ENCODE results near the gene MT1E. TPM values are rescaled to one million over a fixed set of nuclear protein-coding genes. Genes with fewer than 3 reads are reported as not detected.

Gene MT1E
- total and polyA plus RNA-seq, 4 experiments from 2014 or later: 6.8 to 16.0 TPM; not detected in 2

- Histone ChIP-seq H3K9me3 (ENCODE audit: control insufficient read depth in 1 of 2, low read length in 2 of 2) (no peaks in the 10 kb centered on the region), H3K27me3 (ENCODE audit: insufficient read depth, low read length) (no peaks in the 10 kb centered on the region), H3K4me1 (ENCODE audit: insufficient read depth, low read length) (no peaks in the 10 kb centered on the region), H3K27ac (ENCODE audit: low read depth, low read length) (no peak overlapping the region), H3K4me3 (ENCODE audit: low read length in 2 of 2) (no peak overlapping the region), H3K36me3 (ENCODE audit: insufficient read depth, low read length) (no peaks in the 10 kb centered on the region)
- H3K9me3 Mint-ChIP-seq: no peaks in the 10 kb centered on the region
- H3K36me3 Mint-ChIP-seq: no peaks in the 10 kb centered on the region
- H3K27me3 Mint-ChIP-seq: peaks cover 6 to 12% of the 10 kb centered on the region in 2 donors
- CTCF ChIA-PET (ENCODE audit: partially characterized antibody): interaction anchor here (0.6 to 4.3 kb wide), 15 partner anchors 8 to 375 kb away, joined by 3 to 22 read pairs (median 5); no protein-coding TSS in a partner anchor
- peak overlapping the region in 3 of 7 donors; percentile 37 to 80 (median 66) for H3K27ac Mint-ChIP-seq
- peaks cover 0 to 7% (median 6%) of the 10 kb centered on the region in 4 donors for H3K4me1 Mint-ChIP-seq
- intact Hi-C loops (cut with micrococcal nuclease): loop anchor here (1.0 kb wide), 1 partner anchor 86 kb away; no protein-coding TSS in a partner anchor
- H3K4me3 Mint-ChIP-seq: no peak overlapping the region
- POLR2A ChIA-PET (ENCODE audit: partially characterized antibody): interaction anchor here (0.5 to 1.7 kb wide), 4 partner anchors 9 to 82 kb away, joined by 3 to 5 read pairs (median 3); partner anchors contain the start of gene MT1X
- peak in 4 of 5 donors; percentile 38 to 43 (median 41) for DNase-seq
Measured at GRCh38 chr16:56600398-56600999, 25.1 kb upstream of the MT1E start.

GRCh38 chr16:56601325-56601724, 24.3 kb upstream of the MT1E start:
- ChIA-PET CTCF (ENCODE audit: partially characterized antibody) (interaction anchor here (0.7 to 4.3 kb wide), 13 partner anchors 8 to 100 kb away, joined by 3 to 22 read pairs (median 5); no protein-coding TSS in a partner anchor), POLR2A (ENCODE audit: partially characterized antibody) (interaction anchor here (1.3 to 1.7 kb wide), 2 partner anchors 11 to 81 kb away, joined by 3 to 5 read pairs; partner anchors contain the start of gene MT1X)
- H3K36me3 Mint-ChIP-seq: no peaks in the 10 kb centered on the region
- Histone ChIP-seq H3K4me3 (ENCODE audit: low read length in 2 of 2) (no peak overlapping the region), H3K4me1 (ENCODE audit: insufficient read depth, low read length) (no peaks in the 10 kb centered on the region), H3K9me3 (ENCODE audit: control insufficient read depth in 1 of 2, low read length in 2 of 2) (no peaks in the 10 kb centered on the region), H3K36me3 (ENCODE audit: insufficient read depth, low read length) (no peaks in the 10 kb centered on the region), H3K27me3 (ENCODE audit: insufficient read depth, low read length) (no peaks in the 10 kb centered on the region), H3K27ac (ENCODE audit: low read depth, low read length) (no peak overlapping the region)
- H3K9me3 Mint-ChIP-seq: no peaks in the 10 kb centered on the region
- H3K4me1 Mint-ChIP-seq: peaks cover 0 to 7% (median 6%) of the 10 kb centered on the region in 4 donors
- no peak overlapping the region for H3K4me3 Mint-ChIP-seq
- H3K27me3 Mint-ChIP-seq: peaks cover 6 to 12% of the 10 kb centered on the region in 2 donors
- no peak for DNase-seq
- intact Hi-C loops (cut with micrococcal nuclease): no loop called here
- no peak overlapping the region for H3K27ac Mint-ChIP-seq

GRCh38 chr16:56603589-56603988, 22.0 kb upstream of the MT1E start:
- no peak overlapping the region for H3K4me3 Mint-ChIP-seq
- H3K9me3 Mint-ChIP-seq: no peaks in the 10 kb centered on the region
- no peak overlapping the region for H3K4me3 ChIP-seq (ENCODE audit: low read length in 2 of 2)
- ChIA-PET POLR2A (ENCODE audit: partially characterized antibody) (no interaction called here), CTCF (ENCODE audit: partially characterized antibody) (interaction anchor here (0.9 to 4.3 kb wide), 9 partner anchors 16 to 98 kb away, joined by 3 to 37 read pairs (median 3); no protein-coding TSS in a partner anchor)
- H3K4me1 Mint-ChIP-seq: peaks cover 12 to 24% (median 21%) of the 10 kb centered on the region in 4 donors
- H3K4me1 ChIP-seq (ENCODE audit: insufficient read depth, low read length): peaks cover 16% of the 10 kb centered on the region
- H3K27me3 ChIP-seq (ENCODE audit: insufficient read depth, low read length): no peaks in the 10 kb centered on the region
- H3K36me3 Mint-ChIP-seq: peaks cover 0 to under 1% of the 10 kb centered on the region in 2 donors
- peaks cover 6 to 9% of the 10 kb centered on the region in 2 donors for H3K27me3 Mint-ChIP-seq
- H3K27ac ChIP-seq (ENCODE audit: low read depth, low read length): no peak overlapping the region
- H3K9me3 ChIP-seq (ENCODE audit: control insufficient read depth in 1 of 2, low read length in 2 of 2): no peaks in the 10 kb centered on the region
- no peak overlapping the region for H3K27ac Mint-ChIP-seq
- no peaks in the 10 kb centered on the region for H3K36me3 ChIP-seq (ENCODE audit: insufficient read depth, low read length)
- DNase-seq: peak in 1 of 5 donors; percentile 27
- intact Hi-C loops (cut with micrococcal nuclease): no loop called here

- H3K9me3 ChIP-seq (ENCODE audit: control insufficient read depth in 1 of 2, low read length in 2 of 2): no peaks in the 10 kb centered on the region
- Mint-ChIP-seq H3K27me3 (peaks cover 6 to 9% of the 10 kb centered on the region in 2 donors), H3K36me3 (peaks cover 0 to 4% of the 10 kb centered on the region in 2 donors), H3K4me3 (no peak overlapping the region), H3K4me1 (peaks cover 17 to 36% (median 31%) of the 10 kb centered on the region in 4 donors), H3K9me3 (no peaks in the 10 kb centered on the region), H3K27ac (peak overlapping the region in 3 of 7 donors; percentile 9 to 47 (median 23))
- ChIA-PET POLR2A (ENCODE audit: partially characterized antibody) (interaction anchor here (1.0 to 1.8 kb wide), 3 partner anchors 19 to 39 kb away, joined by 3 to 5 read pairs (median 4); partner anchors contain the start of gene MT1E), CTCF (ENCODE audit: partially characterized antibody) (interaction anchor here (3.3 kb wide), 1 partner anchor 97 kb away, joined by 37 read pairs; no protein-coding TSS in a partner anchor)
- H3K4me1 ChIP-seq (ENCODE audit: insufficient read depth, low read length): peaks cover 29% of the 10 kb centered on the region
- no peak overlapping the region for H3K27ac ChIP-seq (ENCODE audit: low read depth, low read length)
- no peaks in the 10 kb centered on the region for H3K27me3 ChIP-seq (ENCODE audit: insufficient read depth, low read length)
- no peak overlapping the region for H3K4me3 ChIP-seq (ENCODE audit: low read length in 2 of 2)
- H3K36me3 ChIP-seq (ENCODE audit: insufficient read depth, low read length): no peaks in the 10 kb centered on the region
- DNase-seq: no peak
- intact Hi-C loops (cut with micrococcal nuclease): no loop called here
Measured at GRCh38 chr16:56604966-56605365, 20.6 kb upstream of the MT1E start.

- Histone ChIP-seq H3K4me1 (ENCODE audit: insufficient read depth, low read length) (peaks cover 34% of the 10 kb centered on the region), H3K36me3 (ENCODE audit: insufficient read depth, low read length) (no peaks in the 10 kb centered on the region), H3K27me3 (ENCODE audit: insufficient read depth, low read length) (no peaks in the 10 kb centered on the region), H3K9me3 (ENCODE audit: control insufficient read depth in 1 of 2, low read length in 2 of 2) (no peaks in the 10 kb centered on the region), H3K4me3 (ENCODE audit: low read length in 2 of 2) (no peak overlapping the region), H3K27ac (ENCODE audit: low read depth, low read length) (no peak overlapping the region)
- Mint-ChIP-seq H3K27me3 (peaks cover 2 to 5% of the 10 kb centered on the region in 2 donors), H3K4me1 (peaks cover 18 to 40% (median 32%) of the 10 kb centered on the region in 4 donors), H3K36me3 (peaks cover 0 to 4% of the 10 kb centered on the region in 2 donors), H3K27ac (peak overlapping the region in 3 of 7 donors; percentile 15 to 88 (median 73)), H3K9me3 (no peaks in the 10 kb centered on the region), H3K4me3 (no peak overlapping the region)
- no peak for DNase-seq
- intact Hi-C loops (cut with micrococcal nuclease): no loop called here
- ChIA-PET CTCF (ENCODE audit: partially characterized antibody) (interaction anchor here (3.3 kb wide), 1 partner anchor 96 kb away, joined by 37 read pairs; no protein-coding TSS in a partner anchor), POLR2A (ENCODE audit: partially characterized antibody) (interaction anchor here (1.0 to 1.8 kb wide), 4 partner anchors 18 to 77 kb away, joined by 3 to 6 read pairs (median 4); partner anchors contain the start of genes MT1E and MT1X)
Measured at GRCh38 chr16:56605475-56605874, 20.1 kb upstream of the MT1E start.

GRCh38 chr16:56606071-56606475, 19.5 kb upstream of the MT1E start:
- no peak for DNase-seq
- ChIA-PET POLR2A (ENCODE audit: partially characterized antibody) (interaction anchor here (1.8 to 4.7 kb wide), 2 partner anchors 77 to 95 kb away, joined by 6 to 22 read pairs; partner anchors contain the start of gene MT1X), CTCF (ENCODE audit: partially characterized antibody) (interaction anchor here (1.1 to 3.3 kb wide), 2 partner anchors 96 kb away, joined by 6 to 37 read pairs; no protein-coding TSS in a partner anchor)
- Mint-ChIP-seq H3K27ac (peak overlapping the region in 6 of 7 donors; percentile 15 to 93 (median 84)), H3K36me3 (peaks cover 0 to 4% of the 10 kb centered on the region in 2 donors), H3K9me3 (no peaks in the 10 kb centered on the region), H3K4me3 (peak overlapping the region in 2 of 8 donors; percentile 1 to 57), H3K27me3 (peaks cover 0 to 3% of the 10 kb centered on the region in 2 donors), H3K4me1 (peaks cover 21 to 46% (median 36%) of the 10 kb centered on the region in 4 donors)
- H3K27ac ChIP-seq (ENCODE audit: low read depth, low read length): no peak overlapping the region
- no peak overlapping the region for H3K4me3 ChIP-seq (ENCODE audit: low read length in 2 of 2)
- H3K27me3 ChIP-seq (ENCODE audit: insufficient read depth, low read length): no peaks in the 10 kb centered on the region
- H3K4me1 ChIP-seq (ENCODE audit: insufficient read depth, low read length): peaks cover 40% of the 10 kb centered on the region
- H3K36me3 ChIP-seq (ENCODE audit: insufficient read depth, low read length): no peaks in the 10 kb centered on the region
- H3K9me3 ChIP-seq (ENCODE audit: control insufficient read depth in 1 of 2, low read length in 2 of 2): no peaks in the 10 kb centered on the region
- intact Hi-C loops (cut with micrococcal nuclease): no loop called here
